Stimulated activated CD8-positive, alpha-beta memory T cell treated with anti-CD3 and anti-CD28 coated beads, Interleukin-7, amount 100 ng/mL, for 4 hours (primary cell): Measurements from ENCODE around the gene CCDC88B.

Experiments
- DNase-seq, 2 donors: peaks; one replicate each; pipeline ENCODE4 v3.0.0-alpha.2; 2020; ENCODE audit warnings: low read depth in 2 of 2

Gene CCDC88B

DNA sequence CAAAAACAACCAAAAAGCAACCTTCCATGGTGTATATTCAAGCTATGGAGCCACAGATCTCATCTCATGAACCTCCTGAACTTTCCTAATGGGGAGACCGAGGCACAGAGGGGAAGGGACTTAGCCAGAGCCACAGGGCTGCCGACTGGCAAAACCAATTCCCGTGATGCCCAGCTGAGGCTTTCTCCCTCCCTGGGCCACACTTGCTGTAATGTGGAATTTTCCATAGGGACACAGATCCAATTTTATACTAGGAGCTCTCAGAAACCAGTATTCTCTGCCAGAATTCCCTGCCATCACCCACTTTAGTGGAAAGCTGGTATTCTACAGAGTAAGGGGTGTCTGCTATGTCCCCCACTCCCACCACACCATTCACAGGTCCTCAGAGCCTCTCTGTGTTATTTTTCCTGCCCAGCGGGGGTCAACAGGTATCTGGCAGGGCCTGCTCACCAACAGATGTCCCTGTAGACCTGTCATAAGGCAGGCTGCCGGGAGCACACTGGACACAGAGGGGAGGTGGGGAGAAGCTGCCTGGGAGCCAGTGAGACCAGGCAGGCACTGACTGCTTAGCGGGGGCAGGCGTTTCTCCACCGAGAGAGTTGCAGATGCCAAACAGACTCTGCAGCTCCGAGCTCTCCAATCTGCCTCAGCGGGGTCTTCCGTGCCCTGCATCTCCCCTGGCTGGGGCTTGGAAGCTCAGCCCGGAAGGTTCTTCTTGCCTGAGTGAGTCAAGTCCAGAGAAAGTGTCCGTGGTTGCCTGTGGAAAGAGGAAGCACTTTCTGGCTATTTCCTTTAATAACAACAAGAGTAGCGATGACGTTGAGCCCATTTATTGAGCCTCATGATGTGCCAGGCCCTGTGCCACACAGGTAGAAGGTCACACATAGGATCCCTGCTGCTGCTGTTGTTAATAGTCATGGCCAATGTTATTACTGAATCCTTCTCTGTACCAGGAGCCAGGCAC lies 45.3 kb downstream of the CCDC88B start:
- DNase-seq = no peak

DNA sequence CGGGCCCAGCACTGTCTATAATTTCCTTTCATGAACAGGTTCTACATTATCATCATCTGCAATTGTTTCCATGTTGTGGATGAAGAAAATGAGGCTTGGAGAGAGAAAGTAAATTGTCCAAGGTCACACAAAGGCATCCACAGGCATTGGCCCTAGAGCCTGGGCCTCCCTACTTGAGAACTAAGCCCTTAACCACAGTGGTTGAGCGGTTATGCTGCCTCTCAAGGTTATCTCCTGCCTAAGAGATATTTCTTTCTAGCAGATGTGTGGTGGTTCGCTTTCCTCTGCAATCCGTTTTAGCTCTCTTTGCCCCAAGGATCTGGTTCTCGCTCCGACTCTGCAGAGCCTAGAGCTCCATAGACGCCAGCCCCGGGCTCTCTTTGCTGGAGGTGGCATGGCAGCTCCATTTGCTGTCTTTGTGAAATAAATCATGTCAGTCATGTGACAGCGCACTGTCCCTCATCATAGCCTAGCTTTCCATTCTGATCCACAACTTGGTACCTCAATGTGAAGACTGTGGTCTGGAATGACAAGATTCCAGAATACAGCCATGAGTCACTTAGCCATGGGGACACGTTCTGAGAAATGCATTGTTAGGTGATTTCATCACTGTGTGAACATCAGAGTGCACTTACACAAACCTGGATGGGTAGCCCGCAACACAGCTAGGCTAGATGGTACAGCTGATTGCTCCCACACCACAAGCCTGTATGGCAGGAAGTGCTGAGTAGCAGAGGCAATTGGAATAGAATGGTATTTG lies 46.1 kb downstream of the CCDC88B start:
- DNase-seq = no peak

DNA sequence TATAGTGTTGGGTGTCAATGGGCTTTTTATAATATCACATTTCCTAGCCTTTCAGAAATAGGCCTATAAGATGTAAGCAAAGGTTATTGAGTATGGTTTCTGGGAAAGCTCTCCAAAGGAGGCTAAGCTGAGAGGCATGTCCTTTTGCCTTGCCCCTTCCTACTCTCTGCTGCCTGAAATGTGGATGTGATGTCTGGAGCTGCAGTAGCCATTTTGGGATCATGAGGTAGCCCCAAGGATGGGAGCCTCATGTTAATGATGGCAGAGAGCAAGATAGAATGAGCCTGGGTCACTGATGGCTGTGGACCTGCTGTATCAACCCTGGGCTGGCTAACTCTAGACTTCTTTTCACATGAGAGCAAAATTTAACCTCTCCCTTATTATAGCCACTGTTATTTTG lies 47.9 kb downstream of the CCDC88B start:
- no peak for DNase-seq

DNA sequence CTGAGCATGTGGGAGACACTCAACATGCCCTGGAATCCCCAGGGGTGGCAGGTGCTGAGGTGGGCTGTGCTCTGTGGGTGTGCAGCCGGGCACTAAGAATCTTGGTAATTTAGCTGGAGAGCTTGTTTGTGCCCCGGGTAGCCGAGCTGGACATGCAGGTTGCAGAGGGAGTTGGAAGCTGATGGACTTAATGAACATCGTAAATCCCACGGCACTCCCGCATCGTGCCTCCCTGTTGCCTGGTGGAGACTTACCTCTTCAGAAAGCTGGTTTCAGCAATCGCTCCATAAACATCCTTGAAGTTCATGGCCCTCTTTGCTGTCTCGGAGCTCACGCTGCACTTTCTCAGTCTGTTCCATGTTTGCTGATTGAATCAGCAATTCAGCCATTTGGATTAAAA lies 48.9 kb downstream of the CCDC88B start:
- no peak for DNase-seq

DNA sequence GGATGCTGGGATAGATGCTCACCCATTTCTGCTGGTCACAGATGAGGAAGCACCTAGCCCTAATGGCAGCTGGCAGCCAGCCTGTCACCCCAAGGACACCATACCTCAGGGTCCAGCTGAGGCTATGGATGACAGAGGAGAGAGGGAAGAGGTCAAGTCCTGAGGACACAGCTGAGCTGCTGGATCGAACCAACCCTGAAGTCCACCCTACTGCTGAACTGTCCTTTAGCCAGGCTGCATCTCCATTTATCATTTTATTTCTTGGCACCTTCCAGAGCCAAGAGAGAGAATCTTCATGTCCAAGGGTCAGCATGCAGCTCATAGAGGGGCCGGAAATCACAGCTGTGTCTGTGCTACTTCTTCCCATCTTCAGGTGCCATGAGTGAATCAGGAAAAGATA lies 49.8 kb downstream of the CCDC88B start:
- DNase-seq = no peak

DNA sequence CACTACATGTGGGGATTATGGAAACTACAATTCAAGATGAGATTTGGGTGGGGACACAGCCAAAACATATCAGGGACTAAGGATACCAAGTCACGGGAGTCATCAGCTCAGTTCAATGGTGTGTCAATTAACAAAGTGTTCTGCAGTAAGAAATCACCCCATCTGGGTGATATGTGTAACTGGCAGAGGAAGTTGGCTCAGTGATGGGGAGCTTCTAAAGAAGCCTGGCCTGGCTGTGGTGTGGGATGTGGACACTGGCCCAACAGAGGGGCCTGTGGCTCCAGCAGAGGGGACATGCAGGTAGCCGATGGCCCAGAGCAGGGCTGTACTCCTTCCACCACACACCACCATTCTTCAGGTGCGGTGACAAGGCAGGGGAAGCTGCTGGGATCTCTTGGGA lies 50.6 kb downstream of the CCDC88B start:
- no peak for DNase-seq

DNA sequence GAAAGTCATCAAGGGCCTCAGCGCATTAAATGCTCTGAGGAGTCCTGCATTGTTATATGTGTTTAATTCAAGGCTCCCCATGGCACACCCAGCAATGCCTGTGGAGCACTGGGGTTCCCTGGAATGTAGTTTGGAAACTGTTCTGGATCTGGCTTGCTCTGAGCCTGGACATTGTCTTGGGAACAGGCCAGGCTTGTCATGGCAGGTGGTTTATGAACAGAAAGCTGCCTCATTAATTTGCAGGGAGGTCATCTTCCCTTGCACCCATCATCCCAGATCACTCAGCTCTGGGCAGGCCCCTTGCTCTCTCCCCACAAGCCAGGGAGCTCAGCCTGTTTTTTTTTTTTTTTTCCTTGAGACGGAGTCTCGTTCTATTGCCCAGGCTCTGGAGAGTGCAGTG lies 51.8 kb downstream of the CCDC88B start:
- DNase-seq = no peak

DNA sequence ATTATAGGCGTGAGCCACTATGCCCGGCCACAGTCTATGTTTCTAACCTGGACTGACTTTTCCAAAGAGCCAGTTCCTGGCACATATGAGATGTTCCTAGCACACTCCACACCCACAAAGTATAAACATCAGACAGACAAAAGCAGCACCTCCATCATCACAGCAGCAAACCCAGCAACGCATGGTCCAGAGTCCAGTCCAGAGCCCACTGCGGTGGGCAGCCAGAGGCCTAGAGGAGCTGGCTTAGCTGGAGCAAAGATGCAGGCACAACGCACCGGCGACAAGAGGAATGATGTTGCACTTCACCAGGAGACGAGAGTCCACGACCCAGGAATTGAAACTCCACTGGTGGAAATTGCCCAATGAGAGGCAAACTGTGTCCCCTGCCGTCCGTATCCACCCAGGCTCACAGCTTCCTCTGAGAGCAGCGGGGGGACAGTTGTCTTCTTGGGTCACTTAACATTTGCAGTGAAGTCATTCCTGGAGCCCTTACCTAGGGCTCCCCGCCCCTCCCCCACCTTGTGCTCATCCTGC lies 55.6 kb downstream of the CCDC88B start:
- no peak for DNase-seq

DNA sequence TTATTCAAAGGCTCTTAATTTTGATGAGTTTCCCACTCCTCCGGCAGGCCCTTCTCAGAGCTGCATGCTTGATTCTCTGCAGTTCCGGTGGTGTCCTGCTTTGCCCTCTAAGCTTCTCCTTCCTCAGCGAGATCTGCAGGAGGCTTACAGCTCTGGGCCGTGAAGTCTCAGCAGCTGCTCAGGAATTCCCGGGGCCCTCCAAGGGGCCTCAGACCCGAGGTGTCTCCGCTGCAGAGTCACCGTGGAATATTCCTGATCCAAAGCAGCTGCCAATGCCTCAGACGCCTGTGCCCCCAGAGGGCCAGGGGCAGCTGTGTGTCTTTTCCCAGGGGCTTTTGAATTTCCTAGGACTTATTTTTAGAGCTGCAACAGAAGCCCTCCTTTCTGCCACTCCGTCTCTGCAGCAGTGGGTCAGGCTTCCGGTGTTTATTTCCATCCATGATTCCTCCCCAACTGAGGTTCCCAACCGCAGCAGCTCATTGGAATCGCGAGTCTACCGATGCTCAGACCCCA lies 56.1 kb downstream of the CCDC88B start:
- DNase-seq = no peak

DNA sequence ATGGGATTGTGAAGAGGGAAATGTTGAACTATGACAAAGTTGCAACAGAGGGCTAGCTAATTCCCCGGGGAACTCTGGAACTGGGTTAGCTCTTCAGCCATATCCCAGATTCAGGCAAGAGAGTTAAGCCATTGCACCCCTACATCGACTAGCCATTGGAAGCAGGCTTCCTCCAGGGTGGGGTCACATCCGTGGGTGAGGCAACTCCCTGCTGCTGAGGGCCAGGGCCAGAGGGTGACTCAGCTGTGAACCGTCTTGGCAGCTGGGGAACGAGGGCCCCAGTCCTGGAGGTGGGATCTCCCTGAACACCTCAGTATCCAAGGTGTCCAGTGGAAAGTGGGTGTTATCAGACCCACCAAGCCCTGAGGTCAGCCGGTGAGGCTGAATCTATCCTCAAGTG lies 60.1 kb downstream of the CCDC88B start:
- DNase-seq = no peak

DNA sequence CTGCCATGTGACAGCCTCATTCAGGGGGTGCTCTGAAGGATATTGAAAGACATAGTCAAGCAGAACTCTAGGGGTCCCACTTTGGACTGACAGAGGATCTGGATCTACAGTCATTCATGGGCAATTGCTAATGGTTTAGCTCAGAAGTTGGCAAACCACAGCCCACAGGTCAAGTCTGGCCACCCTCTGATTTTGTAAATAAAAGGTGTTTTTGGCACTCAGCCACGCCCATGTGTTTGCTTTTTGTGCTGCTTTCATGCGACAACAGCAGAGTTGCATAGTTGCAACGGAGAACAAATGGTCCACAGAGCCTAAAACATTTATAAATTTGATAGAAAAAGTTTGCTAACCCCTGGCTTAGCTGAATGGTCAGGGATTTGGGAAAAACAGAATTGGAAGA lies 60.7 kb downstream of the CCDC88B start:
- DNase-seq = no peak

DNA sequence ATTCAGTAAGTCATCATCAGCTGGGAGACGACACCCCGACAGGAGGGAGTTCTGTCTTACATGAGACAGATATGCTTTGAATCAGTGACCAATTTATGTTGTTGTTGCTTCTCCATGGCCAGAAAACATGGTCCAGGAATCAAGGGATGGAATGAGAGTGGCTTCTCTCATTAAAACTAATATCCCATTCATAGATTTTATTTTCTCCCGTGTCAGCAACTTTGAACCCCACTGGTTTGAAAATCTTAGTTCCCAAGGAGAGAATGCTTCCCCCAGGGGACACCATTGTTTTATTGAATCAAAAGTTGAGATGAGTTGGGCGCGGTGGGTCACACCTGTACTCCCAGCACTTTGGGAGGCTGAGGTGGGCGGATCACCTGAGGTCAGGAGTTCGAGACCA lies 61.8 kb downstream of the CCDC88B start:
- DNase-seq = no peak

DNA sequence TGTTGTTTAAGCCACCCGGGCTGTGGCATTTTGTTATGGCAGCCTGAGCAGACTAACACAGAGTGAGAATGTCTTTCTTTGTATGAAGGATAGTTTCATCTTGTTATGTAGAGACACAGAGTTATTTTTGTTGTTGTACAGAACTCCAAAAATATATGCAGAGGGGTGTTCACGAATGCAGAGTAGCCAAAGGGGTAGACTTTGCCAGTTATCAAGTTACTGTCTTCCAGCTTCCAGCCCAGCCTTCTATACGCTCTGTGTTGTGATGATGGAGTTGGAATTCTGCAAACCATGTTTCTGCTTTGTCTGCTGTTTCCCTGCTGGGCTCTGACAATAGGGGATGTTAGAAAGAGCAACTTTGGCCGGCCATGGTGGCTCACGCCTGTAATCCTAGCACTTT lies 63.1 kb downstream of the CCDC88B start:
- no peak for DNase-seq

DNA sequence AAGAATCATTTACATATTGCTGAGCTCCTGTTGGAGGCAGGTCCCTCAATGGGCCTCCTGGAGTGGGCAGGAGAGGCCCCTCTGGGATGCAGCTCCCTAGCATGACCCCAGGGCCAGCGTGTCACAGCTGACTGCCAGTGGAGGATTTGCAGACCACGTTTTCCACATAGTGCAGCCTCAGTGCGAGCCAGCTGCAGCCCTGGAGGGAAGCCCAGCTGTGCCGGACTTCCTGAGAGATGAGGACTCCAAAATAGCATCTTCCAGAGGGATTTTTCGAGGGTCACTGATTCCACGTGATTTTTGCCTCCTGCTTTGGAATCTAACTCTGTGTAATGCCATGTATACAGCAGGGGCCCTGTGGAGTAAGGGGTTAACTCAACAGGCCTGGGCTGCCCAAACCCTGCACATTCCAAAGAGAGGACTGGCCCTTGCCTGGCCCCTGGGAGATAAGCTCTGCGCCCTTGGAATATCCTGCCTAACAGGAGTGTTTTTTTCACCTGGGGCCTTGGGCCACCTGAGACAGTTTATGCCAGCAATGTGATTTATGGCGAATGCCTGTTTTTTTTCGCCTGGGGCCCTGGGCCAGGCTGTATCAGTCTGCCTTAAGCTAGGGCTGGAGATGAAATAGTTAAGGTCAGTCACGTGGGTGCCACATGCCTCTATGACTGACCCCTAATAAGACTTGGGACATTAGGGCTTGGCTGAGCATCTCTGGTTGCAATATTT lies 66.4 kb downstream of the CCDC88B start:
- DNase-seq = no peak
